D721Med (cell line): Measurements from ENCODE around the gene RABGGTA.
"Not testable (repeated sequence)": the region's sequence is repeated elsewhere in the genome, so short reads cannot be mapped to it uniquely, and the experiment has no call there.

ENCODE experiments used
- DNase-seq: peaks from one replicate; pipeline ENCODE4 v3.0.0; 2011; ENCODE audit warnings: low spot score; ENCODE audit not compliant: insufficient read length
- FAIRE-seq: peaks from 2 replicates; lab custom pipeline; 2011; peaks lifted over from hg19 to GRCh38; lab: Jason Lieb, UNC
- TF ChIP-seq, protein P1 (sequence below): IDR thresholded peaks from 2 replicates; pipeline ENCODE4 v1.5.1; 2012; ENCODE audit warnings: mild to moderate bottlenecking, control low read depth; ENCODE audit not compliant: insufficient read depth; ENCODE audit errors: missing control alignments

The RABGGTA gene

DNA sequence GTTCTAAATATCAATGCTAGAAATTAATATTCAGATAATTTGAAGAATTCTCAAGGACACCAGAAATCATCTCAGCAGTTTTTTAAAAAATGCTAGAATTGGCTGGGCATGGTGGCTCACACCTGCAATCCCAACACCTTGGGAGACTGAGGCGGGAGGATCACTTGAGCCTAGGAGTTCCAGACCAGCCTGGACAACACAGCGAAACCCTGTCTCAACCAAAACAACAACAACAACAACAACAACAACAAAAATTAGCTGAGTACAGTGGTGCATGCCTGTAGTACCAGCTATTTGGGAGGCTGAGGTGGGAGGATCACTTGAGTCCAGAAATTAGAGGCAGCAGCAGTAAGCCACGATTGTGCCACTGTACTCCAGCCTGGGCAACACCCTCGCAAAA is 52.3 kb downstream of the RABGGTA start:
- TF ChIP-seq, protein P1, sequence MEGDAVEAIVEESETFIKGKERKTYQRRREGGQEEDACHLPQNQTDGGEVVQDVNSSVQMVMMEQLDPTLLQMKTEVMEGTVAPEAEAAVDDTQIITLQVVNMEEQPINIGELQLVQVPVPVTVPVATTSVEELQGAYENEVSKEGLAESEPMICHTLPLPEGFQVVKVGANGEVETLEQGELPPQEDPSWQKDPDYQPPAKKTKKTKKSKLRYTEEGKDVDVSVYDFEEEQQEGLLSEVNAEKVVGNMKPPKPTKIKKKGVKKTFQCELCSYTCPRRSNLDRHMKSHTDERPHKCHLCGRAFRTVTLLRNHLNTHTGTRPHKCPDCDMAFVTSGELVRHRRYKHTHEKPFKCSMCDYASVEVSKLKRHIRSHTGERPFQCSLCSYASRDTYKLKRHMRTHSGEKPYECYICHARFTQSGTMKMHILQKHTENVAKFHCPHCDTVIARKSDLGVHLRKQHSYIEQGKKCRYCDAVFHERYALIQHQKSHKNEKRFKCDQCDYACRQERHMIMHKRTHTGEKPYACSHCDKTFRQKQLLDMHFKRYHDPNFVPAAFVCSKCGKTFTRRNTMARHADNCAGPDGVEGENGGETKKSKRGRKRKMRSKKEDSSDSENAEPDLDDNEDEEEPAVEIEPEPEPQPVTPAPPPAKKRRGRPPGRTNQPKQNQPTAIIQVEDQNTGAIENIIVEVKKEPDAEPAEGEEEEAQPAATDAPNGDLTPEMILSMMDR, result no peak
- no peak for FAIRE-seq
- DNase-seq, result no peak

DNA sequence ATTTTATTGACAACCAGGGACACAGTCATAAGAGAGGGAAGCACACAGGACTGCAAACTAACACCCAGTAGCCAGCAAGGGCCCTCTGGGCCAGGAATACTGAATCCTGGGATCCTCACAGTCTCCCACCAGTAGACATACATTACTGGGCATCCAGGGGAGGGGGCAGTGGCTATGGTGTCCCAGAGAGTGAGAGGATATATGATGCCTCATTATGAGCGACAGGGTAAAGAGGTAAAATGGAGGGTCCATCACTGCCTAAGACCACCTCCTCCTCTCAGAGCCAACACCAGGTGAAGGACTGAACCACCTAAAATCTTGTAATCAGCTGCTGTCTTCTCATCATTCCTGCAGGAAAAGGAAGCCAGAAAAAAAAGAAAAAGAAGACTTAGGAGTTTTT is 54.5 kb downstream of the RABGGTA start:
- FAIRE-seq, DNase-seq: not testable (repeated sequence)

DNA sequence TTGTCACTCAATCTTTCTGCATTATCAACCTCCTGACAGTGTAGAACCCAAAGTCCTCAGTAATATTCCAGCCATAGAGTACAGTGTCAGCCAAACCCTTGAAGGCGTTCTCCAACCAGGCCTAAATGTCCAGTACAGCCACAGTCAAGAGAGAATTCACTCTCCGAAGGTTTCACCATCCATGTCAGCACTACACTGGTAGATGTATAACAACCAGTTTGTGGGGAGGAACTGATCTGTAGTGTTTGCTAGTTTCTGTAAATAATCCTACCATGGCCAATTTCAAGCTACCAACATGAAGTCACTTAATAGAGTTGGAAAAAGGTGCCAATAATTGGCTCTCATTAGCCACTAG is 55.1 kb downstream of the RABGGTA start:
- TF ChIP-seq, protein P1, result no peak
- DNase-seq (no peak), FAIRE-seq (no peak)
